Endothelial cell of umbilical vein (primary cell): Measurements from ENCODE around the gene MEGF10.

ENCODE experiments used
- EZH2 ChIP-seq: IDR thresholded peaks from 2 replicates; pipeline ENCODE4 v1.6.1; 2012; ENCODE audit warnings: borderline replicate concordance, low read depth, mild to moderate bottlenecking, moderate library complexity, low read length, inconsistent platforms; ENCODE audit not compliant: severe bottlenecking
- FOS ChIP-seq: IDR thresholded peaks from 2 replicates; pipeline ENCODE4 v1.6.1; 2011; ENCODE audit warnings: mild to moderate bottlenecking, low read length, moderate library complexity, borderline replicate concordance; ENCODE audit not compliant: insufficient read depth
- JUN ChIP-seq: IDR thresholded peaks from 2 replicates; pipeline ENCODE4 v1.6.1; 2011; ENCODE audit warnings: borderline replicate concordance, low read depth; ENCODE audit not compliant: insufficient read length, insufficient read depth
- MYC ChIP-seq: IDR thresholded peaks from one replicate; pipeline ENCODE4 v1.6.1; 2011; ENCODE audit warnings: mild to moderate bottlenecking, low read depth, low read length
- POLR2A ChIP-seq: IDR thresholded peaks from 2 replicates; pipeline ENCODE4 v1.6.1; 2012; ENCODE audit warnings: low read depth, mild to moderate bottlenecking, control low read depth, low read length
- TF ChIP-seq, protein P1 (sequence below), 2 donors: IDR thresholded peaks; 1 replicate in 1 of 2; 2 replicates in 1 of 2; pipeline ENCODE4 v1.5.1; 2011; ENCODE audit warnings: low read length in 2 of 2, mild to moderate bottlenecking in 2 of 2, moderate library complexity in 2 of 2, control low read depth in 1 of 2, inconsistent platforms in 1 of 2, low read depth in 1 of 2; ENCODE audit not compliant: insufficient read depth in 1 of 2; ENCODE audit errors: extremely low read depth in 1 of 2

DNA sequence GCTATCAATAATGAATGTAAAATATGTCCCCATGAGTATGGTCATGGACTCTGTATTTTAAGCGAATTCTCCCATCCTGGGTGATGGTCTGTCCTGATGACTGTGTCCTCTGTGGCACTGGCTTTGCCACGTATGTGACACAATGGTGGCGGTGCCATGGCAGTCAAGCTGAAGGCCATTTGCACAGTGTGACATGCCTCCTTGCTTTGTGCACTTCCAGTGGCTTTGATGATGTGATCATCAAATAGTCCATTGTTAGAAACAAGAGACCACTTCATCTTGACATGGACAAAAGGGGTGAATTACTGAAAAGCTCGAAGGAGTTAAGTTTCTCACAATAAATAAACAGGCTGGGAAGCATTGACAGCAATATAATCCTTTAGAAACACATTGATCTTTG is 195.9 kb downstream of the MEGF10 start:
- TF ChIP-seq POLR2A (no peak), EZH2 (no peak), JUN (no peak), FOS (no peak), MYC (no peak)
- TF ChIP-seq, protein P1, sequence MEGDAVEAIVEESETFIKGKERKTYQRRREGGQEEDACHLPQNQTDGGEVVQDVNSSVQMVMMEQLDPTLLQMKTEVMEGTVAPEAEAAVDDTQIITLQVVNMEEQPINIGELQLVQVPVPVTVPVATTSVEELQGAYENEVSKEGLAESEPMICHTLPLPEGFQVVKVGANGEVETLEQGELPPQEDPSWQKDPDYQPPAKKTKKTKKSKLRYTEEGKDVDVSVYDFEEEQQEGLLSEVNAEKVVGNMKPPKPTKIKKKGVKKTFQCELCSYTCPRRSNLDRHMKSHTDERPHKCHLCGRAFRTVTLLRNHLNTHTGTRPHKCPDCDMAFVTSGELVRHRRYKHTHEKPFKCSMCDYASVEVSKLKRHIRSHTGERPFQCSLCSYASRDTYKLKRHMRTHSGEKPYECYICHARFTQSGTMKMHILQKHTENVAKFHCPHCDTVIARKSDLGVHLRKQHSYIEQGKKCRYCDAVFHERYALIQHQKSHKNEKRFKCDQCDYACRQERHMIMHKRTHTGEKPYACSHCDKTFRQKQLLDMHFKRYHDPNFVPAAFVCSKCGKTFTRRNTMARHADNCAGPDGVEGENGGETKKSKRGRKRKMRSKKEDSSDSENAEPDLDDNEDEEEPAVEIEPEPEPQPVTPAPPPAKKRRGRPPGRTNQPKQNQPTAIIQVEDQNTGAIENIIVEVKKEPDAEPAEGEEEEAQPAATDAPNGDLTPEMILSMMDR (IDR thresholded peaks at IDR 0.05; ENCODE audit: extremely low read depth in 1 of 2, insufficient read depth in 1 of 2, low read depth in 1 of 2, low read length in 2 of 2) = no peak
